ENCODE measurements around the gene BCL2.

GRCh38 chr18:63253428-63254372 lies 65.9 kb downstream of the BCL2 start:
- TF ChIP-seq, protein P1, sequence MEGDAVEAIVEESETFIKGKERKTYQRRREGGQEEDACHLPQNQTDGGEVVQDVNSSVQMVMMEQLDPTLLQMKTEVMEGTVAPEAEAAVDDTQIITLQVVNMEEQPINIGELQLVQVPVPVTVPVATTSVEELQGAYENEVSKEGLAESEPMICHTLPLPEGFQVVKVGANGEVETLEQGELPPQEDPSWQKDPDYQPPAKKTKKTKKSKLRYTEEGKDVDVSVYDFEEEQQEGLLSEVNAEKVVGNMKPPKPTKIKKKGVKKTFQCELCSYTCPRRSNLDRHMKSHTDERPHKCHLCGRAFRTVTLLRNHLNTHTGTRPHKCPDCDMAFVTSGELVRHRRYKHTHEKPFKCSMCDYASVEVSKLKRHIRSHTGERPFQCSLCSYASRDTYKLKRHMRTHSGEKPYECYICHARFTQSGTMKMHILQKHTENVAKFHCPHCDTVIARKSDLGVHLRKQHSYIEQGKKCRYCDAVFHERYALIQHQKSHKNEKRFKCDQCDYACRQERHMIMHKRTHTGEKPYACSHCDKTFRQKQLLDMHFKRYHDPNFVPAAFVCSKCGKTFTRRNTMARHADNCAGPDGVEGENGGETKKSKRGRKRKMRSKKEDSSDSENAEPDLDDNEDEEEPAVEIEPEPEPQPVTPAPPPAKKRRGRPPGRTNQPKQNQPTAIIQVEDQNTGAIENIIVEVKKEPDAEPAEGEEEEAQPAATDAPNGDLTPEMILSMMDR (conservative IDR thresholded peaks at IDR 0.05): no peak
- no peak for TF ChIP-seq ZFX (IDR thresholded peaks at IDR 0.05)

Measured in C4-2B (cell line).